AG10803 (cell line): ENCODE data around the gene PAQR3.

Source experiments
- DNase-seq: peaks from one replicate; pipeline ENCODE4 v3.0.0; 2010; ENCODE audit warnings: low read depth
- H3K4me3 ChIP-seq: 2 replicates; pipeline ENCODE4 v1.5.1; 2011; ENCODE audit warnings: mild to moderate bottlenecking, low read length, control low read depth
- CTCF ChIP-seq: conservative IDR thresholded peaks from 2 replicates; pipeline ENCODE4 v1.5.1; 2011; ENCODE audit warnings: mild to moderate bottlenecking, low read length, control low read depth, inconsistent platforms

The PAQR3 gene

DNA sequence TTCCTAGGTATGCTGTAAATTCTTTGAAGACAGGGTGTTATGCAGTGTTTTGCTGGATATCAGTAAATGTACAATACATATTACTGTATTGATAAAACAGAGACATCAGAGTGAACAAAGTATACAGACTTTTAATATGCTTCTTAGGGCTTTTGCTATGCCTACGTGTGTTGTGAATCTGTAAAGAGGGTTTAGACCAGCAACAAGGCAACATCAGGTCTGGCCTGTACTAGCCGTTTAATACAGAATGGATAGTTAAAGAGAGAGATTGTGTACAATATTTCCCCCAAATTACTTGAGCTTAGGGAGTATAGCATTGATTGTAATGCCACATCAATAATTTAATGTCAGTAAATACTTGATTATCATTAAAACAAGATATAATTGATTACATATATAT is 75.2 kb downstream of the PAQR3 start:
- DNase-seq: no peak
- no peak overlapping the region for H3K4me3 ChIP-seq
- no peak for TF ChIP-seq CTCF

DNA sequence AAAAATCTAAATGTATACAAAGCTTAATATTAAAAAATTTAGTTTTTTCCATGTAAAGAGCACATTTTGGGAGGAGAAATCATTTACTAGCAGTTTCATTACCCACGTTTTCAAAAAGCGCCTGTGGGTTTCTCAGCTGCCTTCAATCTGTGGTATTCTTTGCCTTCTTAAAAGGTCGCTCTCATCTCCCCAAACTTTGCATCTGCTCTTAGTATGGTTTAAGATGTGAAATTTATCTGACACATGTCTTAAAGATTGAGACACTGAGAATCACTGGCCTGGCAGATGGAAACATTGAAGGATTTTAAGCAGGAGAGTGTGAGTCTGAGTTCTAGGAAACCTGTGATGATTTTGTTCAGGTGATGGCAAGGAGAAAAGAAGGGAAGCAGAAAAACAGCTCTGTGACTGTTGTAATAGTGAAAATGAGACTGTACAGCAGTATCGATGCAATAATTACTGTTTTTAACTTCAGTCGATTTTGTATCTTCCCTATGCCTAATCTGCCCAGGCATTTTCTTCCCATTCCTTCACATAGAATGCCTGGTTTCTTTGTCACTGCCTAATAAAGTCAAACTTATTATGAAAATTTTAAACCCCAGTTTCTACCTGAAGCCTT is 75.9 kb downstream of the PAQR3 start:
- H3K4me3 ChIP-seq: no peak overlapping the region
- no peak for DNase-seq
- TF ChIP-seq CTCF: no peak

GRCh38 chr4:78862314-78862737 is 76.9 kb downstream of the PAQR3 start:
- H3K4me3 ChIP-seq: no peak overlapping the region
- TF ChIP-seq CTCF: no peak
- DNase-seq: no peak
